Osteoblast (primary cell): ENCODE data around the gene AOC3. TPM values are rescaled to one million over a fixed set of nuclear protein-coding genes. Genes with fewer than 3 reads are reported as not detected.
A peak's percentile ranks its signal among the peaks of the same experiment; 100 is the strongest.

Experiments used
- DNase-seq: peaks from one replicate; pipeline ENCODE4 v3.0.0; 2011; ENCODE audit warnings: low spot score, mixed read lengths; ENCODE audit not compliant: insufficient read length; ENCODE audit errors: missing footprints
- H2AFZ ChIP-seq: 2 replicates; pipeline ENCODE4 v1.6.0; 2011; ENCODE audit warnings: mild to moderate bottlenecking, low read length
- H3K27ac ChIP-seq: 2 replicates; pipeline ENCODE4 v1.5.1; 2011; ENCODE audit warnings: mild to moderate bottlenecking, low read depth, low read length, moderate library complexity
- H3K27me3 ChIP-seq: 2 replicates; pipeline ENCODE4 v1.6.0; 2012; ENCODE audit warnings: mild to moderate bottlenecking, control low read depth, inconsistent platforms, low read length, moderate library complexity; ENCODE audit not compliant: insufficient read depth
- H3K36me3 ChIP-seq: 2 replicates; pipeline ENCODE4 v1.5.1; 2011; ENCODE audit warnings: mild to moderate bottlenecking, low read length, control low read depth, moderate library complexity; ENCODE audit not compliant: insufficient read depth
- H3K4me1 ChIP-seq: 2 replicates; pipeline ENCODE4 v1.5.1; 2011; ENCODE audit warnings: mild to moderate bottlenecking, low read length, control low read depth, moderate library complexity; ENCODE audit not compliant: insufficient read depth
- H3K4me2 ChIP-seq: 2 replicates; pipeline ENCODE4 v1.6.0; 2011; ENCODE audit warnings: mild to moderate bottlenecking, low read length; ENCODE audit not compliant: insufficient read depth
- H3K4me3 ChIP-seq: fragments of 200-600 bp; sonication (generic); 3 replicates; pipeline ENCODE4 v1.5.1; 2012; ENCODE audit warnings: mild to moderate bottlenecking, low read length, inconsistent platforms; ENCODE audit not compliant: insufficient read depth
- H3K79me2 ChIP-seq: 2 replicates; pipeline ENCODE4 v1.6.0; 2012; ENCODE audit warnings: mild to moderate bottlenecking, low read length, control low read depth, inconsistent platforms; ENCODE audit not compliant: insufficient read depth
- H3K9me3 ChIP-seq: 2 replicates; pipeline ENCODE4 v1.5.1; 2011; ENCODE audit warnings: low read depth, low read length, control low read depth
- H4K20me1 ChIP-seq: 2 replicates; pipeline ENCODE4 v1.6.0; 2012; ENCODE audit warnings: mild to moderate bottlenecking, low read length, control low read depth; ENCODE audit not compliant: insufficient read depth
- CTCF ChIP-seq: IDR thresholded peaks from 2 replicates; pipeline ENCODE4 v1.5.1; 2011; ENCODE audit warnings: mild to moderate bottlenecking, low read depth, low read length, moderate library complexity; ENCODE audit errors: extremely low read depth
- total RNA-seq: library from RNA; depleted of rRNA; stranded (reverse); fragments of >200 nt; gene quantifications from 2 replicates; pipeline ENCODE4 v1.2.3, GENCODE V29; 2012

Gene AOC3
- total RNA-seq, 1 donor = not detected

GRCh38 chr17:42877037-42877436 lies 26.0 kb downstream of the AOC3 start:
- no peaks in the 10 kb centered on the region for H3K79me2 ChIP-seq
- H3K4me2 ChIP-seq = no peak overlapping the region
- no peak overlapping the region for H3K4me3 ChIP-seq
- TF ChIP-seq CTCF = no peak
- no peaks in the 10 kb centered on the region for H3K4me1 ChIP-seq
- no peaks in the 10 kb centered on the region for H3K9me3 ChIP-seq
- H3K36me3 ChIP-seq = no peaks in the 10 kb centered on the region
- DNase-seq = no peak
- no peak overlapping the region for H3K27ac ChIP-seq
- H2AFZ ChIP-seq = no peak overlapping the region
- H3K27me3 ChIP-seq = peaks cover 23% of the 10 kb centered on the region
- no peaks in the 10 kb centered on the region for H4K20me1 ChIP-seq

GRCh38 chr17:42878123-42878880 lies 27.3 kb downstream of the AOC3 start:
- DNase-seq = no peak
- Histone ChIP-seq H3K27me3 (peaks cover 21% of the 10 kb centered on the region), H3K4me3 (no peak overlapping the region), H3K9me3 (no peaks in the 10 kb centered on the region), H3K27ac (no peak overlapping the region), H3K4me2 (no peak overlapping the region), H4K20me1 (no peaks in the 10 kb centered on the region), H2AFZ (no peak overlapping the region), H3K4me1 (no peaks in the 10 kb centered on the region), H3K79me2 (no peaks in the 10 kb centered on the region), H3K36me3 (no peaks in the 10 kb centered on the region)
- TF ChIP-seq CTCF = no peak

- Histone ChIP-seq H3K79me2 (no peaks in the 10 kb centered on the region), H2AFZ (no peak overlapping the region), H3K27ac (no peak overlapping the region), H3K9me3 (no peaks in the 10 kb centered on the region), H4K20me1 (no peaks in the 10 kb centered on the region), H3K4me3 (no peak overlapping the region), H3K36me3 (no peaks in the 10 kb centered on the region), H3K27me3 (peaks cover 21% of the 10 kb centered on the region), H3K4me1 (no peaks in the 10 kb centered on the region), H3K4me2 (no peak overlapping the region)
- no peak for DNase-seq
- TF ChIP-seq CTCF = no peak
Observed at GRCh38 chr17:42878924-42879595, 28.1 kb downstream of the AOC3 start.

- Histone ChIP-seq H3K27ac (no peak overlapping the region), H3K4me2 (no peak overlapping the region), H2AFZ (no peak overlapping the region), H3K27me3 (peaks cover 21% of the 10 kb centered on the region), H4K20me1 (no peaks in the 10 kb centered on the region), H3K9me3 (no peaks in the 10 kb centered on the region), H3K79me2 (no peaks in the 10 kb centered on the region), H3K36me3 (no peaks in the 10 kb centered on the region), H3K4me3 (no peak overlapping the region), H3K4me1 (no peaks in the 10 kb centered on the region)
- DNase-seq = peak; percentile 85
- TF ChIP-seq CTCF = no peak
Observed at GRCh38 chr17:42879596-42879985, 28.6 kb downstream of the AOC3 start.
